Measurements from ENCODE around the gene TNKS2. TPM values are rescaled to one million over a fixed set of nuclear protein-coding genes. Genes with fewer than 3 reads are reported as not detected.
A peak's percentile ranks its signal among the peaks of the same experiment; 100 is the strongest.

The TNKS2 gene
- total and polyA plus RNA-seq, 2 of the 13 experiments (the other 11 are each of a cell fraction or from before 2014, with no cell fraction given), result 15.2 to 19.4 TPM

- TF ChIP-seq NFAT5 (CRISPR knock-in tag; IDR thresholded peaks at IDR 0.05), result no peak
- 0 out of 2 replicates have a peak, but pooled peaks have one; percentile 9 for TF ChIP-seq ZFP36L1 (CRISPR knock-in tag; IDR thresholded peaks at IDR 0.05)
- no peak for TF ChIP-seq FOXA1 (IDR thresholded peaks at IDR 0.05)
- no peak for TF ChIP-seq FOXA1 (CRISPR knock-in tag; IDR thresholded peaks at IDR 0.05)
- 0 out of 2 replicates have a peak, but pooled peaks have one; percentile 50 for TF ChIP-seq FOXO4 (CRISPR knock-in tag; conservative IDR thresholded peaks at IDR 0.05)
- peak; percentile 5; the same call in 1 of the 2 replicates for TF ChIP-seq ZBTB42 (CRISPR knock-in tag; IDR thresholded peaks at IDR 0.05)
- 0 out of 2 replicates have a peak, but pooled peaks have one; percentile 57 for TF ChIP-seq ZNF20 (CRISPR knock-in tag; IDR thresholded peaks at IDR 0.05)
- no peak for TF ChIP-seq JUNB (CRISPR knock-in tag; IDR thresholded peaks at IDR 0.05; ENCODE audit: borderline replicate concordance)
- 0 out of 2 replicates have a peak, but pooled peaks have one; percentile 3 for TF ChIP-seq ZNF230 (CRISPR knock-in tag; IDR thresholded peaks at IDR 0.05)
- TF ChIP-seq RXRA (CRISPR knock-in tag; IDR thresholded peaks at IDR 0.05), result 0 out of 2 replicates have a peak, but pooled peaks have one; percentile 3
- TF ChIP-seq PHF8 (CRISPR knock-in tag; IDR thresholded peaks at IDR 0.05), result no peak
- TF ChIP-seq ZNF749 (CRISPR knock-in tag; IDR thresholded peaks at IDR 0.05; ENCODE audit: borderline replicate concordance), result 0 out of 2 replicates have a peak, but pooled peaks have one; percentile 14
- no peak; the same call in 1 of the 2 replicates for TF ChIP-seq HIC2 (CRISPR knock-in tag; IDR thresholded peaks at IDR 0.05; ENCODE audit: low read depth)
- TF ChIP-seq KLF15 (CRISPR knock-in tag; IDR thresholded peaks at IDR 0.05; ENCODE audit: borderline replicate concordance), result 0 out of 2 replicates have a peak, but pooled peaks have one; percentile 30
- TF ChIP-seq ZNF616 (CRISPR knock-in tag; IDR thresholded peaks at IDR 0.05; ENCODE audit: low read depth), result no peak
- peak; percentile 73; the same call in 1 of the 2 replicates for TF ChIP-seq ZBTB37 (CRISPR knock-in tag; IDR thresholded peaks at IDR 0.05)
- TF ChIP-seq NFIB (CRISPR knock-in tag; IDR thresholded peaks at IDR 0.05; ENCODE audit: borderline replicate concordance), result no peak
- TF ChIP-seq KMT2B (CRISPR knock-in tag; IDR thresholded peaks at IDR 0.05), result peak; percentile 19; the same call in 1 of the 2 replicates
- TF ChIP-seq DR1 (CRISPR knock-in tag; IDR thresholded peaks at IDR 0.05), result 0 out of 2 replicates have a peak, but pooled peaks have one; percentile 2
These were observed 111.0 kb downstream of the TNKS2 start, which contains the start of gene FGFBP3 (continued) for GRCh38 chr10:91909117-91909677.
